Sigmoid colon (tissue), 7 donors: ENCODE data around the gene KRTAP5-11. TPM values are rescaled to one million over a fixed set of nuclear protein-coding genes. Genes with fewer than 3 reads are reported as not detected.
"Not testable (repeated sequence)": the region's sequence is repeated elsewhere in the genome, so short reads cannot be mapped to it uniquely, and the experiment has no call there.

ENCODE experiments used
- DNase-seq: peaks from one replicate; pipeline ENCODE4 v3.0.0-alpha.2; 2019
- H3K27ac ChIP-seq, 4 donors: fragments of 200-600 bp; sonication (generic); one replicate each; pipeline ENCODE4 v1.5.1; 2016 to 2019; ENCODE audit warnings: mild to moderate bottlenecking in 1 of 4
- H3K27me3 ChIP-seq, 3 donors: fragments of 200-600 bp; sonication (generic); one replicate each; pipeline ENCODE4 v1.5.1; 2019; ENCODE audit warnings: mild to moderate bottlenecking in 1 of 3
- H3K36me3 ChIP-seq, 4 donors: fragments of 200-600 bp; sonication (generic); one replicate each; pipeline ENCODE4 v1.5.1; 2016 to 2019
- H3K4me1 ChIP-seq, 4 donors: fragments of 200-600 bp; sonication (generic); one replicate each; pipeline ENCODE4 v1.5.1; 2017 to 2019
- H3K4me3 ChIP-seq, 4 donors: fragments of 200-600 bp; sonication (generic); one replicate each; pipeline ENCODE4 v1.5.1; 2017 to 2019; ENCODE audit warnings: mild to moderate bottlenecking in 2 of 4, moderate library complexity in 1 of 4
- H3K9me3 ChIP-seq, 4 donors: fragments of 200-600 bp in 3 of 4; sonication (generic) in 3 of 4; one replicate each; pipeline versions ENCODE4 v1.5.1 to v1.6.1; 2013 to 2019
- EP300 ChIP-seq, 4 donors: sonication (generic); formaldehyde crosslinking; IDR thresholded peaks; one replicate each; pipeline ENCODE4 v1.6.1; 2017; ENCODE audit warnings: antibody characterized with exemption in 4 of 4
- POLR2A ChIP-seq, 2 donors: fragments of 450-650 bp; IDR thresholded peaks; one replicate each; pipeline ENCODE4 v1.6.1; 2016; ENCODE audit warnings: antibody characterized with exemption in 2 of 2, mild to moderate bottlenecking in 2 of 2, moderate library complexity in 2 of 2
- POLR2AphosphoS5 ChIP-seq, 4 donors: sonication (generic); formaldehyde crosslinking; IDR thresholded peaks; one replicate each; pipeline ENCODE4 v1.6.1; 2017; ENCODE audit warnings: antibody characterized with exemption in 4 of 4
- WGBS, 2 donors: extraction: QIAGEN DNeasy Blood & Tissue Kit; methylation state at CpG; one replicate each; pipeline ENCODE4 v1.1.7; 2013; 5-methylcytosine and 5-hydroxymethylcytosine counted together
- intact Hi-C: fragments of 100-400 bp; cut with DNase I; formaldehyde crosslinking; loops from one replicate; pipeline ENCODE4 v1.15.1; 2023
- polyA plus RNA-seq, 3 donors: library from polyadenylated mRNA; stranded (reverse); fragments of 200-250 nt; gene quantifications; one replicate each; pipeline ENCODE4 v1.2.3, GENCODE V29; 2013
- total RNA-seq, 4 donors: library from RNA; depleted of rRNA; stranded (reverse); fragments of >200 nt; gene quantifications; one replicate each; pipeline ENCODE4 v1.1.0, GENCODE V29; 2016
- TF ChIP-seq, protein P1 (sequence below), 4 experiments: fragments of 450-650 bp in 3 of 4; fragments of 200-600 bp in 1 of 4; IDR thresholded peaks; one replicate each; pipeline ENCODE4 v1.5.1; 2016 to 2019; ENCODE audit warnings: antibody characterized with exemption in 4 of 4, mild to moderate bottlenecking in 3 of 4, moderate library complexity in 2 of 4
- donor health status: healthy with polysubstance abuse.
- donor health status: Bipolar disorder and iron deficiency.
- donor health status: healthy.

The KRTAP5-11 gene, protein sequence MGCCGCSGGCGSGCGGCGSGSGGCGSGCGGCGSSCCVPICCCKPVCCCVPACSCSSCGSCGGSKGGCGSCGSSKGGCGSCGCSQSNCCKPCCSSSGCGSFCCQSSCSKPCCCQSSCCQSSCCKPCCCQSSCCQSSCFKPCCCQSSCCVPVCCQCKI
- not detected for total RNA-seq
- not detected for polyA plus RNA-seq

DNA sequence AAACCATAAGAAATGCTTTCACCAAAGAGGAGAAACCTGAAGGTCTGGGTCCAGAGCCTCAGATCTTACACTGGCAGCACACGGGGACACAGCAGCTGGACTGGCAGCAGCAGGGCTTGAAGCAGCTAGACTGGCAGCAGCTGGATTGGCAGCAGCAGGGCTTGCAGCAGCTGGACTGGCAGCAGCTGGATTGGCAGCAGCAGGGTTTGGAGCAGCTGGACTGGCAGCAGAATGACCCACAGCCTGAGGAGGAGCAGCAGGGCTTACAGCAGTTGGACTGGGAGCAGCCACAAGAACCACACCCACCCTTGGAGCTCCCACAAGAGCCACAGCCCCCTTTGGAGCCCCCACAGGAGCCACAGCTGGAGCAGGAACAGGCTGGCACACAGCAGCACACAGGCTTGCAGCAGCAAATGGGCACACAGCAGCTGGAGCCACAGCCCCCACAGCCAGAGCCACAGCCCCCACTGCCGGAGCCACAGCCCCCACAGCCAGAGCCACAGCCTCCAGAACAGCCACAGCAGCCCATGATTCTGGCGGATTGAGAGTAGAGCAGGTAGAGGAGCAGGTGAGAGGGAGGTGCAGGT lies at the start of gene KRTAP5-11:
TSS of gene KRTAP5-11 (minus strand) at position 567 of the 587 bp plus-strand sequence. CDS start at position 529, 38 bp downstream.
- Histone ChIP-seq H3K9me3 (no peaks in the 10 kb centered on the region), H3K36me3 (no peaks in the 10 kb centered on the region), H3K4me3 (no peak within 1 kb of the TSS), H3K27me3 (peaks cover 0 to 10% (median 0%) of the 10 kb centered on the region in 3 donors), H3K4me1 (peaks cover 0 to 8% (median 0%) of the 10 kb centered on the region in 4 donors), H3K27ac (no peak within 1 kb of the TSS)
- TF ChIP-seq POLR2A (IDR thresholded peaks at IDR 0.05) = no peak
- TF ChIP-seq, protein P1, sequence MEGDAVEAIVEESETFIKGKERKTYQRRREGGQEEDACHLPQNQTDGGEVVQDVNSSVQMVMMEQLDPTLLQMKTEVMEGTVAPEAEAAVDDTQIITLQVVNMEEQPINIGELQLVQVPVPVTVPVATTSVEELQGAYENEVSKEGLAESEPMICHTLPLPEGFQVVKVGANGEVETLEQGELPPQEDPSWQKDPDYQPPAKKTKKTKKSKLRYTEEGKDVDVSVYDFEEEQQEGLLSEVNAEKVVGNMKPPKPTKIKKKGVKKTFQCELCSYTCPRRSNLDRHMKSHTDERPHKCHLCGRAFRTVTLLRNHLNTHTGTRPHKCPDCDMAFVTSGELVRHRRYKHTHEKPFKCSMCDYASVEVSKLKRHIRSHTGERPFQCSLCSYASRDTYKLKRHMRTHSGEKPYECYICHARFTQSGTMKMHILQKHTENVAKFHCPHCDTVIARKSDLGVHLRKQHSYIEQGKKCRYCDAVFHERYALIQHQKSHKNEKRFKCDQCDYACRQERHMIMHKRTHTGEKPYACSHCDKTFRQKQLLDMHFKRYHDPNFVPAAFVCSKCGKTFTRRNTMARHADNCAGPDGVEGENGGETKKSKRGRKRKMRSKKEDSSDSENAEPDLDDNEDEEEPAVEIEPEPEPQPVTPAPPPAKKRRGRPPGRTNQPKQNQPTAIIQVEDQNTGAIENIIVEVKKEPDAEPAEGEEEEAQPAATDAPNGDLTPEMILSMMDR (IDR thresholded peaks at IDR 0.05) = no peak
- TF ChIP-seq EP300 (IDR thresholded peaks at IDR 0.05) = no peak
- TF ChIP-seq POLR2AphosphoS5 (IDR thresholded peaks at IDR 0.05) = no peak
- DNase-seq = no peak
- intact Hi-C loops = no loop called here
- 73% methylated on average over 3 of the region's 3 CpGs for WGBS, 2 donors

DNA sequence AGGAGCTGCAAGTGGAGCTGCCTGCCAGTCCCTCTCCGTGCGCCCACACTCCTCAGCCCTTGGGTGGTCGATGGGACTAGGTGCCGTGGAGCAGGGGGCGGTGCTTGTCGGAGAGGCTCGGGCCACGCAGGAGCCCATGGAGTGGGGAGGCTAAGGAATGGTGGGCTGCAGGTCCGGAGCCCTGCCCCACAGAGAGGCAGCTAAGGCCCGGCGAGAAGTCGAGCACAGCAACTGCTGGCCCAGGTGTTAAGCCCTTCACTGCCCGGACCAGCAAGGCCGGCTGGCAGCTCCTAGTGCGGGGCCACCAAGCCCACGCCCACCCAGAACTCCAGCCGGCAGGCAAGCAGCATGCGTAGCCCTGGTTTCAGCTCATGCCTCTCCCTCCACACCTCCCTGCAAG lies 48.9 kb upstream of the KRTAP5-11 start:
- H3K27ac ChIP-seq, DNase-seq, H3K27me3 ChIP-seq, H3K9me3 ChIP-seq, H3K4me1 ChIP-seq, H3K36me3 ChIP-seq, intact Hi-C loops, H3K4me3 ChIP-seq: not testable (repeated sequence)
- 84 to 91% methylated on average over 18 of the region's 18 CpGs for WGBS, 2 donors

DNA sequence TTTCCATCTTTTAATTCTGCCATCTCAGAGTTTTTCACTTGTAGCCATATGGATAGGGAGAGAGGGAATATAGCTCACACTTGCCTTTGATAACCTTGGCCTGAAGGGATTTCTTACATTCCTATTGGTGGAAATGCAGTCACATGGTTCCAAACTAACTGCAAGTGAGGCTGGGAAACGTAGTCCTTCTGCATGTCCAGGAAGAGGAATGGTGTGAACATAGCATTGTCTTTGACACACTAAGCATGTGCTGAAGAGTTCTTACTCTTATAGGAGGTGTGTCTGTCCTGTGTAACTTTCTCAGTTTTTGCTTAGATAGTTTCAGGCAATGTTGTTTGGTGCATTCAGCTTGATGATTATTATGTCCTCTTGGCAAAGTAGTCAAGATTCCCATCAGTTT lies 47.4 kb upstream of the KRTAP5-11 start:
- H3K9me3 ChIP-seq, H3K36me3 ChIP-seq, H3K4me3 ChIP-seq, H3K27me3 ChIP-seq, H3K4me1 ChIP-seq, DNase-seq, H3K27ac ChIP-seq, intact Hi-C loops: not testable (repeated sequence)
- WGBS, 2 donors = 66 to 68% methylated on average over 1 of the region's 1 CpG

DNA sequence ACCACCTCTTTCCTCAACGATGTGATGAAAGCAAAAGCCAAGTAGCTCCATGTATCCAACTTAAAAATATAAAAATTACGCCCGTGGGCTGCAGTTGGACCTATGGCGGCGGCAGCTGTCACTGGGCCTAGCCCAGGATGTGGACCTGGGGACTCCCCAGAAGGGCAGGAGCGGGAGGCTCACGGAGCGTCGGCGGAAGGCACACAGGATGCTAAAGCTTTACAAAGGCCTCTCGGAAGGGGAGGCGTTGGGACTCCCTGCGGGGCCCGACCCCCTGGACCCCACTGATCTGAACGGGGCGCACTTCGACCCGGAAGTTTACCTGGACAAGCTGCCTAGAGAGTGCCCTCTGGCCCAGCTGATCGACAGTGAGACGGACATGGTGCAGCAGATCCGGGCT lies 46.3 kb upstream of the KRTAP5-11 start:
- H3K9me3 ChIP-seq, intact Hi-C loops, DNase-seq, H3K27me3 ChIP-seq, H3K4me3 ChIP-seq, H3K36me3 ChIP-seq, H3K27ac ChIP-seq, H3K4me1 ChIP-seq: not testable (repeated sequence)
- WGBS, 2 donors = 93 to 94% methylated on average over 21 of the region's 21 CpGs

DNA sequence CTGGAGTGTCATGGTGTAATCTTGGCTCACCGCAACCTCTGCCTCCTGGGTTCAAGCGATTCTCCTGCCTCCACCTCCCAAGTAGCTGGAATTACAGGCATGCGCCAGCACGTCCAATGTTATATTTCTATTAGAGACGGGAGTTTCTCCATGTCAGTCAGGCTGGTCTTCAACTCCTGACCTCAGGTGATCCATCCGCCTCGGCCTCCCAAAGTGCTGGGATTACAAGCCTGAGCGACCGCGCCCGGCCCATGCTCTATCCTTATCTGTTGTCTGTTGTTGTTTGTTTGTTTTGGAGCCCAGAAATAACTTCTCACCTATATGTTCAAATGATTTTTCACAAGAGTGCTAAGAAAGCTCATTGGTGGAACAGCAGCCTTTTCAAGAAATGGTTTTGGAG lies 40.6 kb upstream of the KRTAP5-11 start:
- H3K27me3 ChIP-seq, H3K27ac ChIP-seq, H3K4me3 ChIP-seq, H3K9me3 ChIP-seq, DNase-seq, H3K36me3 ChIP-seq, intact Hi-C loops, H3K4me1 ChIP-seq: not testable (repeated sequence)
- WGBS, 2 donors = 91 to 92% methylated on average over 11 of the region's 11 CpGs

GRCh38 chr11:71622561-71622960 lies 39.9 kb upstream of the KRTAP5-11 start:
- WGBS, 2 donors = 87 to 91% methylated on average over 14 of the region's 14 CpGs
- intact Hi-C loops = not testable (repeated sequence)

GRCh38 chr11:71615003-71615402 lies 32.3 kb upstream of the KRTAP5-11 start:
- H3K36me3 ChIP-seq = not testable (repeated sequence)

More at GRCh38 chr11:71622561-71622960, 39.9 kb upstream of the KRTAP5-11 start:
- H3K4me1 ChIP-seq, H3K27me3 ChIP-seq, DNase-seq, H3K27ac ChIP-seq, H3K9me3 ChIP-seq, H3K36me3 ChIP-seq, H3K4me3 ChIP-seq: not testable (repeated sequence)

DNA sequence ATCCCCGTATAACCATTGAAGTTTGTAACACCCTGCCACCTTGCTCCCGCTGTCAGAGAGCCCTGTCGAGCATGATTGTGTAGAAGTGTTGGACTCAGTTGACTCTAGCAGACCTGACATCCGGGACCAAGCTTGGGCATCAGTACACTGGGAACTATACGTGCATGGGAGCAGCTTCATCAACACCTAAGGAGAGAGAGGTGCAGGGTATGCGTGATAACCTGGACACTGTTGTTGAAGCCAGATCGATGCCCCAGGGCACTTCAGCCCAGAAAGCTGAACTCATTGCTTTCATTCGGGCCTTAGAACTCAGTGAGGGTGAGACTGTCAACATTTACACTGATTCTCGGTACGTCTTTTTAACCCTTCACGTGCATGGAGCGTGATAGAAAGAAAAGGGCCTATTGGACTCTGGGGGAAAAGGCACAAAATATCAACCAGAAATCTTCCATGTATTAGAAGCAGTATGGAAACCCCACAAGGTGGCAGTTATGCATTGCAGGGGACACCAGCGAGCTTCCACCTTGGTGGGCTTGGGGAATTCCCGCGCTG lies 31.8 kb upstream of the KRTAP5-11 start:
- H3K9me3 ChIP-seq, H3K4me1 ChIP-seq, H3K27ac ChIP-seq, H3K4me3 ChIP-seq, intact Hi-C loops, H3K27me3 ChIP-seq, H3K36me3 ChIP-seq, DNase-seq: not testable (repeated sequence)
- WGBS, 2 donors = 50 to 68% methylated on average over 15 of the region's 15 CpGs

More at GRCh38 chr11:71615003-71615402, 32.3 kb upstream of the KRTAP5-11 start:
- H3K4me3 ChIP-seq, DNase-seq, H3K27ac ChIP-seq, intact Hi-C loops, H3K4me1 ChIP-seq, H3K27me3 ChIP-seq, H3K9me3 ChIP-seq: not testable (repeated sequence)
- WGBS, 2 donors = 14 to 68% methylated on average over 12 of the region's 12 CpGs

GRCh38 chr11:71613931-71614330 lies 31.3 kb upstream of the KRTAP5-11 start:
- H3K4me3 ChIP-seq, DNase-seq, intact Hi-C loops, H3K4me1 ChIP-seq, H3K36me3 ChIP-seq, H3K9me3 ChIP-seq, H3K27ac ChIP-seq: not testable (repeated sequence)
- peaks cover 0 to 10% (median 0%) of the 10 kb centered on the region in 3 donors for H3K27me3 ChIP-seq
- WGBS, 2 donors = 53 to 69% methylated on average over 7 of the region's 7 CpGs

- intact Hi-C loops, H3K4me3 ChIP-seq, H3K4me1 ChIP-seq, H3K36me3 ChIP-seq, H3K9me3 ChIP-seq, H3K27ac ChIP-seq, DNase-seq: not testable (repeated sequence)
- 66 to 78% methylated on average over 21 of the region's 21 CpGs for WGBS, 2 donors
- H3K27me3 ChIP-seq = peaks cover 0 to 33% (median 14%) of the 10 kb centered on the region in 3 donors
Measured at GRCh38 chr11:71611218-71611910, 28.7 kb upstream of the KRTAP5-11 start.

DNA sequence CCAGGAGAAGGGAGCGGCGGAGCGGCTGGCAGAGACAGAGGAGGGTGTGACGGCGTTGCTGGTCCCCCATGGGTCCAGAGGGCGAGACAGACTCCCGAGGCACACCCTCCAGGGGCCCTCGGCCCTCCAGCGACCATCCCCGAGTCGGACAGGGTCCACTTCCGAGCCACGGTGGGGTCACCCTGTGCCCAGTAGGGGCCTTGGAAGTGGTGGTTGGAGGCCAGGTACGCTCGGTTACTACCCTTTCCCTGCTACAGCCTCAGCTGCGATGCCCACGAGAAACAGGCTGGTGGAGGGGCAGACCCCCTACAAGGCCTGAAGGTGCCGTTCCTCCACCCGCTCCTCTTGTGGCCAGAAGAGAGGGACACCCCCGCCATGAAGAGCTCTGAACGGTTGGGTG lies 25.6 kb upstream of the KRTAP5-11 start:
- H3K4me3 ChIP-seq, H3K4me1 ChIP-seq, intact Hi-C loops, DNase-seq, H3K27ac ChIP-seq, H3K36me3 ChIP-seq, H3K9me3 ChIP-seq: not testable (repeated sequence)
- WGBS, 2 donors = 6 to 29% methylated on average over 14 to 15 of the region's 21 CpGs
- H3K27me3 ChIP-seq = peaks cover 0 to 56% (median 16%) of the 10 kb centered on the region in 3 donors
